NCI-H2107 treated with DMSO at 0.1 percent for 48 hours (cell line): Measurements from ENCODE around the gene CYTIP.
"Not testable (repeated sequence)": the region's sequence is repeated elsewhere in the genome, so short reads cannot be mapped to it uniquely, and the experiment has no call there.

Source experiments
- DNase-seq: peaks from one replicate; lab custom pipeline; 2025; ENCODE audit not compliant: unreplicated experiment; lab: John Stamatoyannopoulos, UW

The CYTIP gene

GRCh38 chr2:157386747-157387146 is 57.1 kb downstream of the CYTIP start:
- DNase-seq = no peak

GRCh38 chr2:157386247-157386646 is 57.6 kb downstream of the CYTIP start:
- DNase-seq = no peak

GRCh38 chr2:157377861-157378260 is 66.0 kb downstream of the CYTIP start:
- DNase-seq = no peak

GRCh38 chr2:157376041-157376440 is 67.8 kb downstream of the CYTIP start:
- DNase-seq = no peak

GRCh38 chr2:157375384-157375783 is 68.5 kb downstream of the CYTIP start:
- no peak for DNase-seq

GRCh38 chr2:157368508-157368907 is 75.4 kb downstream of the CYTIP start:
- DNase-seq = not testable (repeated sequence)

GRCh38 chr2:157367704-157368103 is 76.2 kb downstream of the CYTIP start:
- DNase-seq = no peak
